Endometrial microvascular endothelial cells (primary cell): ENCODE results near the gene C1QL2. TPM values are rescaled to one million over a fixed set of nuclear protein-coding genes. Genes with fewer than 3 reads are reported as not detected.

Experiments
- in situ Hi-C: cut with HindIII; loops from 2 replicates; pipeline ENCODE4 v1.10.0; 2017; ENCODE audit warnings: low sequenced_read_pairs, low pct_unique_long_range_greater_than_20kb; ENCODE audit errors: inconsistent ontology term
- total RNA-seq: library from RNA; depleted of rRNA; stranded (reverse); fragments of >200 nt; gene quantifications from one replicate; pipeline ENCODE4 v1.2.3, GENCODE V29; 2015; ENCODE audit errors: inconsistent ontology term

Gene C1QL2
- total RNA-seq, 1 donor from 2014 or later: not detected

DNA sequence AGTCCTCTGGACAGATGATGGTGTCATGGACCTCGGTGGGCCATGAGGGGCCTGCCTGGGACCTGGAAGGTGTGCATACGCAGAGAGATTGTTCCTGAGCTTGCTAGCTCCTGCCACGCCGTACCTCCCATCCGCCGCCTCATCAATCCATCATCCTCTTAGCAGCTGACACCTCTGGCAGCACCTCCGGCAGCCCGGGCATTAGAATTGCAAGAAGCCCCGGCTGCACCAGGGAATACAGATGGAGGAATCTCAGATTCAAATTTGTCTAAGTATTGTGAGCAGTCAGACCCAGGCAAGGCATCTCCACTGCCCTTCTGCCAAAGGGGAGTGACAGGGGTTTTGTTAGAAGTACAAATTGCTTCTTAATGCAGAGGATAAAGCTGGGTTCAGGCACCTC lies 4.5 kb downstream of the C1QL2 start:
- in situ Hi-C loops: no loop called here

- in situ Hi-C loops: no loop called here
Measured at GRCh38 chr2:119149611-119150010, 8.9 kb downstream of the C1QL2 start.

GRCh38 chr2:119147776-119148715 lies 10.5 kb downstream of the C1QL2 start:
- in situ Hi-C loops: no loop called here

- in situ Hi-C loops: no loop called here
Measured at GRCh38 chr2:119144806-119145205, 13.7 kb downstream of the C1QL2 start.

GRCh38 chr2:119142824-119143223 lies 15.7 kb downstream of the C1QL2 start:
- in situ Hi-C loops: no loop called here

DNA sequence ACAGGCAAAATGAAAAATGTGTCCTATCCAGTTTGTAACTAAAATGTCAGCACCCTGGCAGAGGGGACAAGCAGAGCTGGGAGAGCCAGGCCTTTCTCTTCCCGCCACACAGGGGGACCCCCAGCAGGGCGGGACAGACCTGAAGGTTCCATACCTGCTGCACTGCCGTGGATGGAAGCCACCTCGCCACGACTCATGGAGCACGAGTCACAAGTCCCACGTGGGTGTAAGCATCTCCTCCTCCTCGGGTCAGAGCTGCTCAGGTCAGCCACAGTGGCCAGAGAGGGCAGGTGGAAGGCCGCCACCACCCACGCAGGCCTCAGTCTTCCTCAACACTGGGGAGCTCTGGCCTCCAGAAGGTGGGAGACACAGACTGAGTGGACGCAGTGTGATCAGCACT lies 21.0 kb downstream of the C1QL2 start:
- in situ Hi-C loops: no loop called here

DNA sequence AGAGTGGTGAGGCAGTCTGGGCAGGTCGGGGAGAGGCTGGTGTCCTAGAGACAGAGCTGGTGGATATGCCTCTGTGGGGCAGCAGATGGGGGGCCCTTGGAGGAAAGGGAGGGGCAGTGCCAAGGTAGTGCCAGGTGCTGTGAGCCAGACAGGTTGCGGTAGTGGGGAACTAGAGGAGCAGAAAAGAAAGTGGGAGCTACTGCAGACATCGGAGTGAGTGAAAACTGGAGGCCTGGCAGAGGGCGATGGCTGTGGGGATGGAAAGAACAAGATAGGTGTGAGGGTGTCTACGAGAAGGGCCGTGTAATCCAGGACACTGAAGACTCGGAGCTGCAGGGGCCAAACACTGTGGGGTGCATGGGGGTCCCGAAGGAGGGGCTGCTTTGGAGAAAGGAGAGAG lies 21.7 kb downstream of the C1QL2 start:
- in situ Hi-C loops: no loop called here

- in situ Hi-C loops: no loop called here
Measured at GRCh38 chr2:119136093-119136492, 22.5 kb downstream of the C1QL2 start.

- in situ Hi-C loops: no loop called here
Measured at GRCh38 chr2:119134775-119135174, 23.8 kb downstream of the C1QL2 start.

GRCh38 chr2:119126650-119127049 lies 31.9 kb downstream of the C1QL2 start:
- in situ Hi-C loops: no loop called here

GRCh38 chr2:119123389-119123788 lies 35.2 kb downstream of the C1QL2 start:
- in situ Hi-C loops: no loop called here

- in situ Hi-C loops: no loop called here
Measured at GRCh38 chr2:119122663-119123062, 35.9 kb downstream of the C1QL2 start.

- in situ Hi-C loops: no loop called here
Measured at GRCh38 chr2:119119999-119120756, 38.4 kb downstream of the C1QL2 start.

DNA sequence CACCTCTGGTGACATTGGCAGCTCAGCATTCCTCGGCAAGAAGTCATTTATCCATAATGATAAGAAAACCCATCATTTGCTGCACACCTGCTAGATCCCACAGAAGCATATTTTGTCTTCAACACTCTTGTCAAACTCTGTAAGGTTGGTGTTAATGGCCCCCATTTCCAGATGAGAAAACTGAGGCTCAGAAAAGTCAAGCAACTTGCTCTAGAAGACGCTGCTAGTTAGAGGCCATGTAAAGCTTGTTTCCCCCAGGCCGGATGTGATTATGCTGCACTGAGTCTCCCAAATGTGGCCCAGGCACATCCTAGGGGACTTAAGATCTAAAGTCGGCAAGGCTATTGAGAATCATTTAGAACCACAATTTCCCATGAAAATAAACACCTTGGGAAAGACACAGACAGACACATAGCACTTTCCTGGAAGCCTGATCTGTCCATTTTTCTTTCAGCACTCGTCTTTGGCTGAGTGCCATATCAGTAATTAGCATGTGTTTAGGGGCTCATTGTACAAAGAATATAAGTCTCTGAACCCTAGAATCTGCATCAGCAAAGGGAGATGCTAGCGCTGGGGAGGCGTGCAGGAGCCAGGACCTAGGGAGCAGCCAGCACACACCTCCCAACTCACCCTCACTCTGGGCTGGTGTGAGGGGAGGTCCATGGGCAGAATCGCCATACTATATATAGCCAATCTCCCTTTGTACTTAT lies 39.3 kb downstream of the C1QL2 start:
- in situ Hi-C loops: no loop called here

DNA sequence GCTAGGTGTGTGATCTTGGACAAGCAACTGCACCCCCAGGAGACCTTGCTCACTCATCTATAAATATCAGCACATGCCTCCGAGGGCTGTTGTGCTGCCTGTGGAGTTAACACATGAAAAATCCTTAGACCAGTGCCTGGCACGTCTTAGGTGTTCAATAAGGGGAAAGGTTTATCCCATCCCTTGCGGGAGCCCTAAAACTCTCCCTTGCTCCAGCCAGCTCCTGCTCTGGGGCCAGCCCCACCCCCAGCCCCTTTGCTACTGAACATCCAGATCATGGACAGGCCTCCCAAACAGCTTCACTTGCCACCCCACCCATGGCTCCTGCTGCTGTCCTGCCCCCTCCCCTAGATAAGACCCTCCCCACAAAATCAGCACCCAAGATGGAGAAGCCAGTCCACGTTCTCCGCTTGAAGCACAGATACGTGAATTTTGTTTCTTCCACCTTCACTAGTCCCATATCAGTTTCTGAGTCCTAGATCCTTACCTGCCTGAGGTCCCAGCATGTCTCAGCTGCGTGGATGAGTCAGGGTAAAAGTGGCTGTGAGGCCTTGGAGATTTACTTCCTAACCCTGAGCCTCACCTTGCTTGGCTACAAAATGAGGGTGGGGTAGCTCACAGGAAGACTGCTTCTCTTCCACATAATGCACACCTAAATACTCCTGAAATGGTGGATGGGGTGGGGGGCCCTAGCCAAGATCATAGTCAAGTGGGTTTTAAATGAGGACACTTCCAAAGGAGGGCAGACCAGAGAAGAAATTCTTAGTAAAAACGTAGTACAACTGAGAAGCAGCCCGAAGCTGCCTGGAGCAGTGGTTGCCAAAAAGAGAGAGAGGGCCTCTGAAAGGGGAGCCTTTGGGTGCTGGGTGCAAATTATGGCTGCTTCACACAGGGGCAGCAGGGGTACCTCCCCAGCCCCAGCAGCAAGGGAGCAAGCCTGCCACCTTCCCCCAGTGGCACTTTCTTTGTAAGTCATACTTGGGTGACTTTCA lies 40.4 kb downstream of the C1QL2 start:
- in situ Hi-C loops: no loop called here

- in situ Hi-C loops: no loop called here
Measured at GRCh38 chr2:119117408-119117807, 41.1 kb downstream of the C1QL2 start.

DNA sequence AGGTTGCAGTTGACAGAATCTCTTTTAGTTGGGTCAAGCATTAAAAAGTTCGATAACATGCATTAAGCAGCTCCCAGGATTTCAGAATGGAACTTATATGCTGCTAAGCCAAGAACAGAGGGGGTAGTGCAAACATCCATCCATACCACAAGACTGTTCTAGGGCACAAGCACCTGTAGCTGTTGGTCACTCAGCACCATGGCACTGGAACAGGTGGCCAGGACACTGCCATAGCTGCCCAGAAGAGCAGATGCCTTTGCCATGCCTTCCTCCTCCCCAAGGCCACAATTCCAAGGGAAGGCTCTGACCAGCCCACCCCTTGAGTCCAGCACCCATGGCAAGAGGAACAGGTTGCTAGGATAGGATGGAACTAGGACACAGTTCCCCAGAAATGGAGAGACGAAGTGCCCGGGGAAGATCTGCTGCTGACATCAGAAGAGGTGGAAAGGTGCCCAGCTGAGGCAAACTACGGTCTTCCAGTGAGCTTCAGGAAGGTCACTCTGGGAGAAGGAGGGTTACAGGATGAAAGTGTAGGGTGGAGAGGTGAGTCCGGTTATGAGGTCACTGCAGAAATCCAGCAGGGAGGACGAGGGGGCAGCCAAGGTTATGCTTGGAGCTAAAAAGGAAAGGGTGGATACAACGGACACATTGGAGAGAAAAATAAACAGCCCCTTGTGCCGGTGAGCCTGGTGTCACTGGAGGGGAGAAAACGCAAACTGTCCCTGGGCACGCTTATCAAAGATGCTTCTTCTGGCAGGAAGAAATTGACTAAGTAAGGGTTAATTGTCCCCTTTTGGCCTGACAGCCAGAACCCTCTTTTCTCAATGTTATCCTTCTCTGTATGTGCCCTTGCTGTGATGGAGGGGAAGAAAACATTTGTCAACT lies 41.9 kb downstream of the C1QL2 start:
- in situ Hi-C loops: no loop called here
